GM19099 (cell line): ENCODE measurements around the gene LAIR2.

ENCODE experiments used
- POLR2A ChIP-seq: IDR thresholded peaks from 3 replicates; pipeline ENCODE4 v1.6.1; 2011; ENCODE audit warnings: low read depth; ENCODE audit not compliant: insufficient read length; ENCODE audit errors: extremely low read depth

LAIR2 gene, protein sequence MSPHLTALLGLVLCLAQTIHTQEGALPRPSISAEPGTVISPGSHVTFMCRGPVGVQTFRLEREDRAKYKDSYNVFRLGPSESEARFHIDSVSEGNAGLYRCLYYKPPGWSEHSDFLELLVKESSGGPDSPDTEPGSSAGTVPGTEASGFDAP

DNA sequence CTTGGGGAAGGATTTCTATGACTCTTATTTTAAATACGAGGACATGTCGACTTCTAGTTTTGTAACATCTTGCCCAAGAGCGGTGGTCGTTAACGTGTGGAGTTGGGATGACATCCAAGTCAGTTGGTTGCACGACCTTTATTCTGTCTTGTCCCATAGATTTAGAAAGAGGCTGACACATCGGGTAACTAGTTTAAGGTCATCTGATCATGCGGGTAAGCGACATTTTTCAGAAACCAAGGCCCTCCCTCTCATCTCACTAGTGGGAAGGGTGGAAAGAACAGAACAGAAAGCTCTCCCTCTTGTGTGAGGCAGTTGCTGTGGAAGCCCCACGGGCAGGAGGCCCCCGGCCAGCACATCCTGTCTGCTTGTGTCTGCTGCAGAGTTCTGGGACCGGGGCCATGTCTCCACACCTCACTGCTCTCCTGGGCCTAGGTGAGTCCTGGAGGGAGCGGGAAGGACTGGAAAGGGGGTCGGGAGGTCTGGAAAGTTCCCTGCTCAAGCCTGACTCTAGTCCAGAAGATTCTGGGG lies at the start of gene LAIR2:
TSS of gene LAIR2 (plus strand) at position 314 of the 531 bp plus-strand sequence. CDS start at position 402, 88 bp downstream.
- TF ChIP-seq POLR2A, result no peak

DNA sequence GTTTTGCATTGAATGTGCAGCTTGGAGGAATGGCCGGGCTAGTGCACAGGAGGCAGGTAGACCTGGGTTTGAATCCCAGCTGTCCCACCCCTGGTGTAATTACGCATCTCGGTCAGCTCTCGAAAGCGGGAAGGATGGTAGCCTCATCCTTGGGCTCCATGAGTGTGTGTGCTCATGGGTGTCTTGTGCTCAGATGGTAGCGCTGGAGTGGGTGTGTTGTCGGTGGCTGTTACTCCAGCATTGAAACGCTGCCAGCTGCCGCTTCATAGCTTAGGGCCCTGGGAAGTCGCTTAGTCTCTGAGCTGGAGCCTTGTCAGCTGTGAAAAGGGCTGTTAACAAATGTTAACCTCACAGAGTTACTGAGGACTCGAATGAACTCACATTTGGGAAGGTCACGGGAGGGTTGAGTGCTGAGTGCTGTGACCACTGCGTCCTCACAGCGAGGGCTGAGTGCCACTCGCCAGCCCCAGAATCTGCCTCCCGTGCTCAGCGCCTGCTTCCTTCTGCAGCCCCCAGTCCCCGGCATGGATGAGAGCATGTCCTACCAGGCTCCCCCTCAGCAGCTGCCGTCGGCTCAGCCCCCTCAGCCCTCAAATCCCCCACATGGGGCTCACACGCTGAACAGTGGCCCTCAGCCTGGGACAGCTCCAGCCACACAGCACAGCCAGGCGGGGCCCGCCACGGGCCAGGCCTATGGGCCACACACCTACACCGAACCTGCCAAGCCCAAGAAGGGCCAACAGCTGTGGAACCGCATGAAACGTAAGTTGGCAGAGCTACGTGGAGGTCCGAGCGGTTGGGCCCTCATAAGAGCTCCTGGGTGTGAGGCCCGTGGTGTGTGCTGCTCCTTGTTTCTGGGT lies 48.5 kb upstream of the LAIR2 start:
- no peak for TF ChIP-seq POLR2A

DNA sequence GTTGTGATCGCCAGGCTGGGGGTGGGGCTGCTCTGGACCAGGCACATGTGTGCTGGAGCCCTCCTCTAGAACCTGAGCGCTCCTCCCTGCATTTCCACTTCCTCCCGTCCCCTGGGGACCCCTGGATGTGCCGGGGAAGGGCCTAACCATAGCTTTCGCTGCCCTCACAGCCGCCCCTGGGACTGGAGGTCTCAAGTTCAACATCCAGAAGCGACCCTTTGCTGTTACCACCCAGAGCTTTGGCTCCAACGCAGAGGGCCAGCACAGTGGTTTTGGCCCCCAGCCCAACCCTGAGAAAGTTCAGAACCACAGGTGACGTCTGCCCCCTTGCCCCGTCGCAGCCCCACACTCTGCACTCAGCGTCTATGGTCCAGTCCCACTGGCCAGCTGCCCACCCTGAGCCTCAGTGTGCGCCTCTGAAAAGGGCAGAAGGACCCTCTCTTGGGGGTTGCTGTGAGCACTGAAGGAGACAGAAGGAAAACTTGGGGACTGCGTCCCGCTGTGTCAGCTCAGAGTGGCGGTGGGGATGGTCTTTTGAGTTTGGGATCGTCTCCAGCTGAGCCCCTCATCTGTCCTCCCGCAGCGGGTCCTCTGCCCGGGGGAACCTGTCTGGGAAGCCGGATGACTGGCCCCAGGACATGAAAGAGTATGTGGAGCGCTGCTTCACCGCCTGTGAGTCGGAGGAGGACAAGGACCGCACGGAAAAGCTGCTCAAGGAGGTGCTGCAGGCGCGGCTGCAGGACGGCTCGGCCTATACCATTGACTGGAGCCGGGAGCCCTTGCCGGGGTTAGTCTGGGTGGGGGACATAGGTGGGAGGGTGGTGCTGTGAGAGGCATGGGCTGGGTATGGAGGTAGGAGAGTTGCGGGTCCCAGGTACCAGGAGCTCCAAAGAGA lies 47.6 kb upstream of the LAIR2 start:
- no peak for TF ChIP-seq POLR2A

DNA sequence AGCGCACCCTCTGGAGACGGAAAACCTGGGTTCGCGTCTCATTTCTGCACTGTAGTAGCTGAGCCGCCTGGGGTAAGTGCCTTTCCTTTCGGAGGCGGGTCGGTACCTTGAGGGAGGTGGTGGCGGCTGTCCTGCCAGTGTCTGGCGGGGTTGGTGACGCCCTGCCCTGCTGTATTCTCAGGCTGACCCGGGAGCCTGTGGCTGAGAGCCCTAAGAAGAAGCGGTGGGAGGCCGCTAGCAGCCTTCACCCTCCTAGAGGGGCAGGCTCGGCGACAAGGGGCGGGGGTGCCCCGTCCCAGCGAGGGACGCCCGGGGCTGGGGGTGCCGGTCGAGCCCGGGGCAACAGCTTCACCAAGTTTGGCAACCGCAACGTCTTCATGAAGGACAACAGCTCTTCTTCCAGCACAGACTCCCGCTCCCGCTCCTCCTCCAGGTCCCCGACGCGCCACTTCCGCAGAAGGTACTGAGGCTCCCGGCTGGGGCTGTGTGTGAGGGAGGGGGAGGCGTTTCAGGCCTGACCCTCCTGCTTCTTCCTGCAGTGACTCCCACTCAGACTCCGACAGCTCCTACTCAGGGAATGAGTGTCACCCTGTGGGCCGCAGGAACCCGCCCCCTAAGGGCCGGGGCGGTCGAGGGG lies 46.7 kb upstream of the LAIR2 start:
- TF ChIP-seq POLR2A, result no peak

DNA sequence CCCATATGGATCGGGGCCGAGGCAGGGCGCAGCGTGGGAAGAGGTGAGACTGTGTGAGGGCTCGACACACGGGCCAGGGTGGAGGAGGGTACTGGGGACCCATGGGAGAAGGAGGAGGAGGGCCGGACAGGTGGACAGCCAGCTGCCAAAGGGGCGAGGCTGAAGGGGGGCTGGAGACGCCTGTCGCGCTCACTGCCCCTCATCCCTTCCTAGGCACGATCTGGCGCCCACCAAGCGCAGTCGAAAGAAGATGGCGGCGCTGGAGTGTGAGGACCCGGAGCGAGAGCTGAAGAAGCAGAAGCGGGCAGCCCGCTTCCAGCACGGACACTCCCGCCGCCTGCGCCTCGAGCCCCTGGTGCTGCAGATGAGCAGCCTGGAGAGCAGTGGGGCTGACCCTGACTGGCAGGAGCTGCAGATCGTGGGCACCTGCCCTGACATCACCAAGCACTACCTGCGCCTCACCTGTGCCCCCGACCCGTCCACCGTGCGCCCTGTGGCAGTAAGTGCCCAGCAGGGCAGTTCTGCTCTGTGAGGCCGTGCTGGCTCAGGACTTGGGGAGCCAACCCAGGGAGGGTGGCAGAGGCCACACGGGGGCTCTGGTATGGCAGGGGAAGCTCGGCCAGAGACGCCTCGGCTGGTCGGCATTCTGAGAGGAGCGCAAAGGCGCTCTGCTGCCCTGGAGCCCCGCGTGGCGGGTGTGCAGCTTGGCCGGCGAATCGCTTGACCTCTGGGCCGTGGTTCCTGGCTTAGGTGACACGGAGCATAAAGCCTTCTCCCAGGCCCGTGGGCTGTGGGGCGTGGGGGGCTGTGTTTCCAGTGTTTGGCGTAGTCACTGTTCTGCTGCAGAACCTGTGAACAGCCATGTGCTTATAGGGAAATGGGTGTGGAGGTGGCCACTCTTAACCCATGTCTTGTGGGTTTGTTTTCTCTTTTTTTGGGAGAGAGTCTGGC lies 45.9 kb upstream of the LAIR2 start:
- TF ChIP-seq POLR2A, result no peak

DNA sequence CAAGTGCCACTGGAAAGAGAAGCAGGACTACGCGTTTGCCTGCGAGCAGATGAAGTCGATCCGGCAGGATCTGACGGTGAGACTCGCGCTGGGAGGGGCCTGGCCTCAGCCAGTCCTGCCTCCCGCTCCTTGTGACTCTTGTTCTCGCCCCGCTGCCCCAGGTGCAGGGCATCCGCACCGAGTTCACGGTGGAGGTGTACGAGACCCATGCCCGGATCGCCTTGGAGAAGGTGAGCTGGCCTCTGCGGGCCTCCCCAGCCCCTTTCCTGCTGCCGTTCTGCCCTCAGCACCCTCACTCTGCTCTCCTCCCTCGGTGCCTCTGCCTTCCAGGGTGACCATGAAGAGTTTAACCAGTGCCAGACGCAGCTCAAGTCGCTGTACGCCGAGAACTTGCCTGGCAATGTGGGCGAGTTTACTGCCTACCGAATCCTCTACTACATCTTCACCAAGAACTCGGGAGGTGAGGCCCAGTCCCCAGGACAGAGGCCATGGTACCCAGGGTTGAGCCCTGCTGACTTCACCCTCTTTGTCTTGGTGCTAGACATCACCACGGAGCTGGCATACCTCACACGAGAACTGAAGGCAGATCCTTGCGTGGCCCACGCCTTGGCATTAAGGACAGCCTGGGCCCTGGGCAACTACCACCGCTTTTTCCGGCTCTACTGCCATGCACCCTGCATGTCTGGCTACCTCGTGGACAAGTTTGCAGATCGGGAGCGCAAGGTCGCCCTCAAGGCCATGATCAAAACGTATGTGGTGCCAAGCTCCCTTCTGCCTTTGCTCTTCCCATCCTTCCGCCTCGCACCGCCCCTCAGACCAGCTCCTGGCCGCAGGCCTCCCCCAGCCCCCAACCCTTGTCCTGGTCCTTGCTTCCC lies 44.6 kb upstream of the LAIR2 start:
- no peak for TF ChIP-seq POLR2A

DNA sequence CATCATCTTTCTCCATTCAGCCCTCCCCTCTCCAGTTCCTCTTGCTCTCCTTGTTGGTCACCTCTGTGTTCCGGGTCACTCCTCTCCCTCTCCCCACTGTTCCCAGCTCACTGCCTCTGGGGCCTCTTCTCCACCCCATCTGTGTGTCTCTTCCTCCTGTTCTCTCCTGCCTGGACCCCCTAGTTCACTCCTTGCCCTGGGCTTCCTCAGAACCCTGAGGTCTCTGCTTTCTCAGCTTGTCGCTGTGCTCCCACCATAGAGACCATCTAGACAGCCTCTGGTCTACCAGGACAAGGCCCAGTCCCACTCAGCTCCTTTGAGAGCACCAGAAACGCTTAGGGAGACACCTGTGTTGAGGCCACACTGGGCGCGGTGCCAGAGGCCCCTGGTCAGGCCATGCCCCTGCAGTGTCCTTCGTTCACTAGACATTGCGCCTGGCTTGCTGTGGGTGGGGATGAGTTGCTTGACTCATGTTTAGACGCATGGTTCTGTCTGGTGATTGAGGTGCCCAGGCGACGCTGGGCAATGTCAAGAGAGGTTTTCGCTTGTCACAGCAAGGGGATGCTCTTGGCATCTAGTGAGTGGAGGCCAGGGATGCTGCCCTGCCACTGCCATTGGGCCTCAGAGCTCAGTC lies 43.9 kb upstream of the LAIR2 start:
- no peak for TF ChIP-seq POLR2A

DNA sequence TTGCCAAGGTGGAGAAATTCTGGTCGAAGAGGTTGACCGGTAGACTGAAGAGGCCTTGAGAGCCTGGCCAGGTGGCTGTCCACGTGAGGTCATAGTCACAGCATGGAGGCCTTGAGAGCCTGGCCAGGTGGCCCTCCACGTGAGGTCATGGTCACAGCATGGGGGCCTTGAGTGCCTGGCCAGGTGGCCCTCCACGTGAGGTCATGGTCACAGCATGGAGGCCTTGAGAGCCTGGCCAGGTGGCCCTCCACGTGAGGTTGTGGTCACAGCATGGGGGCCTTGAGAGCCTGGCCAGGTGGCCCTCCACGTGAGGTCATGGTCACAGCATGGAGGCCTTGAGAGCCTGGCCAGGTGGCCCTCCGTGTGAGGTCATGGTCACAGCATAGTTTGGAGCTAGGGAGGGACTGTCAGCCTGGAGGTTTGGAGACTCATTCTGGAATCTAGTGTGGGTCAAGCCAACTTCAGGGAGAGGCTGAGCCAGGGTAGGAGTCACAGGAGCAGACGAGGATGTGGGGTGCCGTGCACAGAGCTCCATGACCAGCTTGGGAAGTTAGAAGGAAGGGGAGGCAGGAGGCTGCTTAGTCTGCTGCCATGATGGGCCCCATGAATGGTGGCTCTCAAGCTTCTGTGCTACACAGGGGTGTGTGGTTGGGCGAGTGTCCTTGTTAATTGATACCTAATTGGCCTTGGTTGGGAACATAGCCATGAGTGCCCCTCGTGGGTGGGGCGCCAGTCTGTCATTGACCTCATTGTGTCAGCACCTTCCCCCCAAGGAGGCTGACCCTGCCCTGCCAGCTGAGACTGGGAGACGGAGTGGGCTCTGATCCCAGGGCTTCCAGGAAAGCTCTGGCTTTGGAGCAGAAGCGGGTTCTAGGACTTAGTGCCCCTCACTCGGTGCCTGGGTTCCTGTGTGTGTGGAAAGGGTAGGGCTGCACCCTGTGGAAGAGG lies 43.1 kb upstream of the LAIR2 start:
- no peak for TF ChIP-seq POLR2A

DNA sequence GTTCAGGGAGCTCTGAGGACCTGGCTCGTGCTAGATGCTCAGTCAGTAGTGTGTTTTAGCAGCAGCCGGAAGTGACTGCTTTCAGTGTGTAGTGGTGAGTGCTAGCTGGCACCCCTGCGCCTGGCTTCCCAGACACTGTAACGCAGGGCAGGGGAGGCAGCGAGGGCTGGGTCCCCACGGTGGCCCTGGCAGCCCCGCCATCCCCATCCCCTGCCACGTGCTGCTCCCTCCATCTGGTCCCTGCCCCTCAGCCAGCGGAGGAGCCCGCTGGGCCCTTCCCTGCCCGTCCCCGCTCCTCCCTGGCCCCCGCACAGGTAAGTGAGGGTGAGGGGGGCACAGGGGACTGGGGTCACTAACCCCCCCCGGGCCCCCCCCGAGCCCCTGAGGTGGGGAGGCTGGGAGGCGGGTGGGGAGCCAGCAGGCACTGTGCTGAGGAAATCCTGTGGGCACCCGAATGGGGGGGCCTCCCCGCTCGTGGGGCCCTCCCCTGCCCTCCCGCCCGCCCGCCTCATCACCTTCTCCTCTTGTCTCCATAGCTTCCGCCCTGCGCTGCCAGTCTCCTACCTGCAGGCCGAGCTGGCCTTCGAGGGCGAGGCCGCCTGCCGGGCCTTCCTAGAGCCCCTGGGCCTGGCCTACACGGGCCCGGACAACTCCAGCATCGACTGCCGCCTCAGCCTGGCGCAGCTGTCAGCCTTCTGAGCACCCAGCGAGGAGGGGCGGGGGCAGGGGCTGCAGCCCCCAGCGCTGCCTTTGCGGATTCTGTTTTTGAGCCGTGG lies 42.2 kb upstream of the LAIR2 start:
- TF ChIP-seq POLR2A, result no peak

DNA sequence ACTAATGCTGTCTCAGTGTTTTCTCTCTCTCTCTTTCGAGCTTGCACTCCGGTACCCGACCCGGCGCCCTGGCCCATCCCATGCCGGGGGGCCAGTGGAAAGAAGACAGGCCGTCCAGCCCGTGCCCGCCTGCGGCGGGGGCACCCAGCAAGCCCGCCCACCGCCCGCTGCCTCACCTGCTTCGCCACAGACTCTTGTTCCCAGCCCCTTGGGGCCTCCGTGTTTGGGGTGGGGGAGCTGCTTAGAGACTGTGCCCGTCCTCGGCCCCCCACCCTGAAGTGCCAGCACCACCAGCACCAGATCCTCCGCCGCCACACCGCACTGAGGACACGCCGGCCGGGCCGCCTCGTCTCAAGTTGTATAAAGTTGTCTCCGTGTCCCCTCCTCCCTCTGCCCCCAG lies 41.4 kb upstream of the LAIR2 start:
- no peak for TF ChIP-seq POLR2A
